Activated CD8-positive, alpha-beta T cell treated with anti-CD3 and anti-CD28 coated beads for 36 hours (primary cell): Measurements from ENCODE around the gene CD209. TPM values are rescaled to one million over a fixed set of nuclear protein-coding genes. Genes with fewer than 3 reads are reported as not detected.

ENCODE experiments used
- ATAC-seq: fragments of 200-7000 bp; cut with Tn5 transposase; one replicate; pipeline ENCODE4 v1.10.0; 2021; ENCODE audit warnings: mild to moderate bottlenecking, moderate library complexity
- CTCF ChIA-PET: fragments of 350-600 bp; sonication (Branson Sonifier 250); formaldehyde crosslinking; loops from one replicate; lab custom pipeline; 2021; ENCODE audit warnings: antibody characterized with exemption; lab: Charles Lee
- POLR2A ChIA-PET: fragments of 350-600 bp; sonication (Branson Sonifier 250); formaldehyde crosslinking; loops from one replicate; lab custom pipeline; 2021; ENCODE audit warnings: antibody characterized with exemption; lab: Charles Lee
- DNase-seq: peaks from one replicate; pipeline ENCODE4 v3.0.0-alpha.2; 2020
- H3K27ac Mint-ChIP-seq: one replicate; pipeline ENCODE4 v1.8.0; 2021; ENCODE audit warnings: mild to moderate bottlenecking, mixed read lengths
- H3K27me3 Mint-ChIP-seq: one replicate; pipeline ENCODE4 v1.8.0; 2021; ENCODE audit warnings: mixed read lengths
- H3K36me3 Mint-ChIP-seq: one replicate; pipeline ENCODE4 v1.8.0; 2021; ENCODE audit warnings: low read depth, mixed read lengths
- H3K4me1 Mint-ChIP-seq: one replicate; pipeline ENCODE4 v1.8.0; 2021; ENCODE audit warnings: low read depth, mixed read lengths
- H3K4me3 Mint-ChIP-seq: one replicate; pipeline ENCODE4 v1.8.0; 2021; ENCODE audit warnings: mild to moderate bottlenecking, moderate library complexity, mixed read lengths
- H3K9me3 Mint-ChIP-seq: one replicate; pipeline ENCODE4 v1.8.0; 2021; ENCODE audit warnings: mixed read lengths
- CTCF ChIP-seq: fragments of 200-600 bp; IDR thresholded peaks from one replicate; pipeline ENCODE4 v1.8.0; 2022; ENCODE audit warnings: antibody characterized with exemption, mild to moderate bottlenecking
- intact Hi-C: fragments of 100-400 bp; cut with micrococcal nuclease; formaldehyde crosslinking; loops from one replicate; pipeline ENCODE4 v1.10.0; 2022
- total RNA-seq, 2 experiments: library from RNA; stranded (reverse); gene quantifications; one replicate each; pipeline ENCODE4 v1.2.3, GENCODE V29; 2021

CD209 gene
- total RNA-seq, 2 experiments from 2014 or later: not detected

- no peak overlapping the region for H3K27ac Mint-ChIP-seq
- intact Hi-C loops: no loop called here
- no peak for TF ChIP-seq CTCF
- ATAC-seq (peak; percentile 27), DNase-seq (peak; percentile 28)
- H3K27me3 Mint-ChIP-seq: peaks cover 39% of the 10 kb centered on the region
- H3K4me3 Mint-ChIP-seq: no peak overlapping the region
- CTCF ChIA-PET: no interaction called here
- no peaks in the 10 kb centered on the region for H3K9me3 Mint-ChIP-seq
- POLR2A ChIA-PET: no interaction called here
- H3K4me1 Mint-ChIP-seq: peaks cover 8% of the 10 kb centered on the region
- H3K36me3 Mint-ChIP-seq: no peaks in the 10 kb centered on the region
Observed at GRCh38 chr19:7729831-7730285, 17.5 kb downstream of the CD209 start.

- Mint-ChIP-seq H3K36me3 (no peaks in the 10 kb centered on the region), H3K27me3 (peaks cover 38% of the 10 kb centered on the region), H3K9me3 (no peaks in the 10 kb centered on the region), H3K4me1 (peaks cover 8% of the 10 kb centered on the region), H3K4me3 (no peak overlapping the region), H3K27ac (no peak overlapping the region)
- TF ChIP-seq CTCF: no peak
- DNase-seq (no peak), ATAC-seq (no peak)
- ChIA-PET CTCF (no interaction called here), POLR2A (no interaction called here)
- intact Hi-C loops: no loop called here
Observed at GRCh38 chr19:7729211-7729610, 18.1 kb downstream of the CD209 start.

GRCh38 chr19:7725791-7726190 is 21.5 kb downstream of the CD209 start:
- ATAC-seq (no peak), DNase-seq (no peak)
- Mint-ChIP-seq H3K4me1 (peaks cover 8% of the 10 kb centered on the region), H3K9me3 (no peaks in the 10 kb centered on the region), H3K27me3 (peaks cover 33% of the 10 kb centered on the region), H3K27ac (no peak overlapping the region), H3K4me3 (no peak overlapping the region), H3K36me3 (no peaks in the 10 kb centered on the region)
- intact Hi-C loops: no loop called here
- ChIA-PET POLR2A (no interaction called here), CTCF (interaction anchor here (0.6 to 1.3 kb wide), 3 partner anchors 13 to 77 kb away, joined by 3 read pairs; no protein-coding TSS in a partner anchor)
- no peak for TF ChIP-seq CTCF

- H3K27me3 Mint-ChIP-seq: peaks cover 4% of the 10 kb centered on the region
- DNase-seq (no peak), ATAC-seq (no peak)
- intact Hi-C loops: no loop called here
- H3K27ac Mint-ChIP-seq: no peak overlapping the region
- H3K36me3 Mint-ChIP-seq: no peaks in the 10 kb centered on the region
- no peaks in the 10 kb centered on the region for H3K9me3 Mint-ChIP-seq
- POLR2A ChIA-PET: interaction anchor here (1.0 kb wide), 1 partner anchor 8 kb away, joined by 4 read pairs; no protein-coding TSS in a partner anchor
- peaks cover 7% of the 10 kb centered on the region for H3K4me1 Mint-ChIP-seq
- CTCF ChIA-PET: no interaction called here
- TF ChIP-seq CTCF: no peak
- H3K4me3 Mint-ChIP-seq: no peak overlapping the region
Observed at GRCh38 chr19:7722231-7722651, 25.1 kb downstream of the CD209 start.

GRCh38 chr19:7720351-7720750 is 27.0 kb downstream of the CD209 start:
- no peak for TF ChIP-seq CTCF
- DNase-seq (no peak), ATAC-seq (no peak)
- ChIA-PET CTCF (interaction anchor here (1.1 to 1.5 kb wide), 2 partner anchors 40 to 80 kb away, joined by 3 to 6 read pairs; partner anchors contain the start of gene TRAPPC5), POLR2A (interaction anchor here (0.5 kb wide), 1 partner anchor 11 kb away, joined by 3 read pairs; no protein-coding TSS in a partner anchor)
- no peak overlapping the region for H3K27ac Mint-ChIP-seq
- H3K9me3 Mint-ChIP-seq: peaks cover 7% of the 10 kb centered on the region
- no peaks in the 10 kb centered on the region for H3K27me3 Mint-ChIP-seq
- H3K36me3 Mint-ChIP-seq: no peaks in the 10 kb centered on the region
- no peak overlapping the region for H3K4me3 Mint-ChIP-seq
- peaks cover 10% of the 10 kb centered on the region for H3K4me1 Mint-ChIP-seq
- intact Hi-C loops: no loop called here
